ENCODE measurements around the gene FBL. TPM values are rescaled to one million over a fixed set of nuclear protein-coding genes. Genes with fewer than 3 reads are reported as not detected.
A peak's percentile ranks its signal among the peaks of the same experiment; 100 is the strongest.
"Not testable (repeated sequence)": the region's sequence is repeated elsewhere in the genome, so short reads cannot be mapped to it uniquely, and the experiment has no call there.

The FBL gene
- total RNA-seq, 1 experiment from 2014 or later: 188 TPM

- in situ Hi-C loops (cut with HindIII; ENCODE audit: low pct_unique_long_range_greater_than_20kb, low sequenced_read_pairs): not testable (repeated sequence)
Observed at GRCh38 chr19:39878866-39879265, 32.7 kb upstream of the FBL start.

GRCh38 chr19:39878398-39878797 lies 32.2 kb upstream of the FBL start:
- DNase-seq (ENCODE audit: low read depth, low spot score): no peak
- in situ Hi-C loops (cut with HindIII; ENCODE audit: low pct_unique_long_range_greater_than_20kb, low sequenced_read_pairs): no loop called here

More at GRCh38 chr19:39878866-39879265, 32.7 kb upstream of the FBL start:
- not testable (repeated sequence) for DNase-seq (ENCODE audit: low read depth, low spot score)

- in situ Hi-C loops (cut with HindIII; ENCODE audit: low pct_unique_long_range_greater_than_20kb, low sequenced_read_pairs): not testable (repeated sequence)
Observed at GRCh38 chr19:39877982-39878381, 31.8 kb upstream of the FBL start.

DNA sequence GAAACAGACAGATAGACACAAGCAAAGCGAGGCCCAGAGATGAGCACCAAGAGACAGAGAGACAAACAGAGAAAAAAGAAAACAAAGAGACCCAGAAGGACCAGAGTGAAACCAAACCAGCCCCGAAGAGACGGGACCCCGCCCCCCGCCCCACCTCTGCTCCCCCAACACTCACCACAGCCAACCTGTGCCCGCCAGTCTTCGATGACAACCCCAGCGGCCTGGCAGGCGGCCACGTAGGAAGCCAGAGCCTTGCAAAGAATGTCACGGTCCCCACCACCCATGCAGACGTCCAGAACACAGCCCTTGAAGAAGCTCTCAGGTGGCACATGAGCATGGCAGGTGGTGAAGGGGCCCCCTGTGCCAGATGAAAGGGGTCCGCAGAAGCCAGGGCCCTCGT lies 31.3 kb upstream of the FBL start:
- in situ Hi-C loops (cut with HindIII; ENCODE audit: low pct_unique_long_range_greater_than_20kb, low sequenced_read_pairs); DNase-seq (ENCODE audit: low read depth, low spot score): not testable (repeated sequence)

More at GRCh38 chr19:39877982-39878381, 31.8 kb upstream of the FBL start:
- not testable (repeated sequence) for DNase-seq (ENCODE audit: low read depth, low spot score)

DNA sequence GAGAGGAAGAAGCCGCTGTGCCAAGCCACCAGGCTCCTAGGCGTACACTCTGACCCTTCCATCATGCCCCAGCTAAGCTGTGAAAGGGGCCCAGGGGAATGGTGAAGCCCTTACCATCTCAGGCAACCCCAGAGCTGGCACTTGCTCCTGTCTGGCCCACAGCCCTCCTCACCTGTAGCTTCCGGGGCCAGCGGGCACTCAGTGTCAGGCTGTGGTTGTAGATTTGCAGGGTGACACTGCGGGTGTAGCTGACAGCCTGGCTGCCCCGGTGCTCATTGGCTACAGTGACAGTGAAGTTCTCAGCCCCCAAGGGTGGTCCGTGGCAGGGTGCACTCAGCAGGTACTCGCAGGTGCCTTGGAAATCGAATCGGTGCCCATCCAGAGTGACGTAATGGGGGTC lies 30.3 kb upstream of the FBL start:
- in situ Hi-C loops (cut with HindIII; ENCODE audit: low pct_unique_long_range_greater_than_20kb, low sequenced_read_pairs); DNase-seq (ENCODE audit: low read depth, low spot score): not testable (repeated sequence)

DNA sequence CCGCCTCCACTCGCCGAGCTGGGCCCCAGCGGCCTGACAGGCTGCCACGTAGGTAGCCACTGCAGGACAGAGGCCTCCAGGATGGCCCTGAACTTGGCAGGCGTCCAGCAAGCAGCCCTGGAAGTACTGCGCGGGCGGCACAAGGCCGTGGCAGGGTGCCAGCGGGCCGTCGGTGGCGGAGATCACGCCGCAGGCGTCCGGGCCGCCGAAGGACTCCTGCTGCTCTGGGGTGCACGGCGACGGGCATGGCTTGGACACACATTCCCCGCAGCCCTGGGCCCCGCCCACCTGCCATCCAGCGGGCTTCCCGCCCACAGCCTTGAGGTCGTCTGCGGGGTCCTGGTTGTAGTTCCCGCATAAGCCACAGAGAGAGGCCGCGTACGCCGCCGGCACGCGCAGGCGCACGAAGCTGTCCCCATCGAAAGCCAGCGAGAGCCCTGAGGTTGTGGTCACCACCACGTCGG lies 29.3 kb upstream of the FBL start:
- in situ Hi-C loops (cut with HindIII; ENCODE audit: low pct_unique_long_range_greater_than_20kb, low sequenced_read_pairs); DNase-seq (ENCODE audit: low read depth, low spot score): not testable (repeated sequence)

DNA sequence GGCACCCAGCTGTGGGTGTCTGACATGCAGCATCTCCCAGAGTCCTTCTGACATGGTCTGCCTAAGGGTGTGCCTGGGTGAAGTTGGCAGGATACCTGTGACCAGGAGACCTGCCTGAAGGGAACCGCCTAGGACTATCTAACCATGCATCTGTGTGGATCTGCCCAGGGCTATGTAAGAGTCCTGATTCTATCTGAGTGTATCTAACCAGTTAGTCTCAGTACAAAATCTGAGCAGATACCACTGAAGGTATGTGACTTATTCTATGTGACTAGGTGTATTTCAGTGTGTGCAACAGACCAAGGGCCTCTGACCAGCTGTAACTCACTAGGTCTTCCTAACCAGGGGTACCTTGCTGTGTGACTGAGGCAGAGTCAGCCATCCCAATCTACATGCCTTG lies 28.2 kb upstream of the FBL start:
- in situ Hi-C loops (cut with HindIII; ENCODE audit: low pct_unique_long_range_greater_than_20kb, low sequenced_read_pairs): no loop called here
- DNase-seq (ENCODE audit: low read depth, low spot score): no peak

DNA sequence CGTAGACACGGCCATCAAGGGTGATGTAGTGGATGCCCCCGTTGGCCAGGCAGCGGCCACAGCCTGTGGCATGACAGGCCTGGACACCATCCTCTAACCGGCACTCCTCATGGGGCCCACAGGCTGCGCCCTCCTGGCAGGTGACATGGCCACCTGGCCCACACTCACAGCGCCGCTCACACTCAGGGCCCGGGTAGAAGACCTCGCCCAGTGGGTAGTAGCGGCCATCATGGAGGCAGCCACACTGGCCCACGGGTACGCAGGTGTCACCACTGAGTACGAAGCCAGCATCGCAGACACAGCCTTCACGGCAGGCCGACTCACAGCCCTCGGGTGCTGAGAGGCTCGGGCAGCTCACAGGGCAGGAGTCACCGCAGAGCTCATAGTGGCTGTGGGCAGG lies 27.2 kb upstream of the FBL start:
- in situ Hi-C loops (cut with HindIII; ENCODE audit: low pct_unique_long_range_greater_than_20kb, low sequenced_read_pairs): no loop called here
- DNase-seq (ENCODE audit: low read depth, low spot score): no peak

GRCh38 chr19:39871886-39872866 lies 26.0 kb upstream of the FBL start:
- in situ Hi-C loops (cut with HindIII; ENCODE audit: low pct_unique_long_range_greater_than_20kb, low sequenced_read_pairs): no loop called here
- no peak for DNase-seq (ENCODE audit: low read depth, low spot score)

GRCh38 chr19:39871362-39871761 lies 25.2 kb upstream of the FBL start:
- DNase-seq (ENCODE audit: low read depth, low spot score): no peak
- in situ Hi-C loops (cut with HindIII; ENCODE audit: low pct_unique_long_range_greater_than_20kb, low sequenced_read_pairs): no loop called here

- no peak for DNase-seq (ENCODE audit: low read depth, low spot score)
- in situ Hi-C loops (cut with HindIII; ENCODE audit: low pct_unique_long_range_greater_than_20kb, low sequenced_read_pairs): no loop called here
Observed at GRCh38 chr19:39870171-39870971, 24.2 kb upstream of the FBL start.

DNA sequence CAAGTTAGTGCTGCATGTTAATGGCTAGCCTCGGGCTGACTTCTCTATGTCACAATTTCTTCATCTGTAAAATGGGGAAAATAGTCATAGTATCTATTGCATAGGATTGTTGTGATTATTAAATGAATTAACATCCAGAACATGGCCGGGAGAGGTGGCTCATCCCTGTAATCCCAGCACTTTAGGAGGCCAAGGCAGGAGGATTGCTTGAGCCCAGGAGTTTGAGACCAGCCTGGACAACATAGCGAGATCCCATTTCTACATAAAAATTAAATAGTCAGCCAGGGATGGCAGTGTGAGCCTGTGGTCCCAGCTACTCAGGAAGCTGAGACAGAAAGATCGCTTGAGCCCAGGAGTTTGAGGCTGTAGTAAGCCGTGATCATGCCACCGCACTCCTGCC lies 21.8 kb upstream of the FBL start:
- in situ Hi-C loops (cut with HindIII; ENCODE audit: low pct_unique_long_range_greater_than_20kb, low sequenced_read_pairs): no loop called here
- DNase-seq (ENCODE audit: low read depth, low spot score): no peak

GRCh38 chr19:39867133-39867532 lies 21.0 kb upstream of the FBL start:
- in situ Hi-C loops (cut with HindIII; ENCODE audit: low pct_unique_long_range_greater_than_20kb, low sequenced_read_pairs): no loop called here
- no peak for DNase-seq (ENCODE audit: low read depth, low spot score)

GRCh38 chr19:39865953-39866352 lies 19.8 kb upstream of the FBL start:
- DNase-seq (ENCODE audit: low read depth, low spot score): no peak
- in situ Hi-C loops (cut with HindIII; ENCODE audit: low pct_unique_long_range_greater_than_20kb, low sequenced_read_pairs): no loop called here

- in situ Hi-C loops (cut with HindIII; ENCODE audit: low pct_unique_long_range_greater_than_20kb, low sequenced_read_pairs): no loop called here
- no peak for DNase-seq (ENCODE audit: low read depth, low spot score)
Observed at GRCh38 chr19:39865186-39865585, 19.0 kb upstream of the FBL start.

DNA sequence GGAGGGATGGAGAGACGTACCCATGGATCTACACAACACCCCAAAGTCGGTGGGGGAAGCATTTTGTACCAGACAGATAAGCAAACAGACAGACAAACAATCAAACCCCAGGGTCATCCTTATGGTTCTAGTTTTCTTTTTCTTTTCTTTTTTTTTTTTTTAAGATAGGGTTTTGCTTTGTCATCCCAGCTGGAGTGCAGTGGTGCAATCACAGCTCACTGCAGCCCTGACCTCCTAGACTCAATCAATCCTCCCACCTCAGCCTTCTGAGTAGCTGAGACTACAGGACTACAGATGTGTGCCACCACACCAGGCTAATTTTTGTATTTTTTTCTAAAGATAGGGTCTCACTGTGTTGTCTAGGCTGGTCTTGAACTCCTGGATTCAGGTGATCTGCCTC lies 17.9 kb upstream of the FBL start:
- no peak for DNase-seq (ENCODE audit: low read depth, low spot score)
- in situ Hi-C loops (cut with HindIII; ENCODE audit: low pct_unique_long_range_greater_than_20kb, low sequenced_read_pairs): no loop called here

GRCh38 chr19:39858541-39858940 lies 12.4 kb upstream of the FBL start:
- peak; percentile 22 for DNase-seq (ENCODE audit: low read depth, low spot score)
- in situ Hi-C loops (cut with HindIII; ENCODE audit: low pct_unique_long_range_greater_than_20kb, low sequenced_read_pairs): no loop called here

DNA sequence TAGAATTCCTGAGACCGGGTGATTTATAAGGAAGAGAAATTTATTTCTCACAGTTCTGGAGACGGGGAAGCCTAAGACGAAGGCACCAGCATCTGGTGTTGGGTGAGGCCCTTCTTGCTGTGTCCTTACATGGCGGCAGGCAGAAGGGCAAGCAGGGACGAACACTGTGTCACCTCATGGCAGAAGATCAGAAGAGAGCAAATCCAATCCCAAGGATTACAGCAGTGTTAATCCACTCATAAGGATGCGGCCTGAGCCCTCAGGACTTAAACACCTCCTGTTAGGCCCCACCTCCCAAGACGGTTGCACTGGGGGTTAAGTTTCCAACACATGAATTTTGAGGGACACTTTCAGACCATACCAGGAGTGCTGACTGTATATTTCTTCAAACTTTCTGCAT lies 6.7 kb upstream of the FBL start:
- no peak for DNase-seq (ENCODE audit: low read depth, low spot score)
- in situ Hi-C loops (cut with HindIII; ENCODE audit: low pct_unique_long_range_greater_than_20kb, low sequenced_read_pairs): no loop called here
